HCT116 (cell line): ENCODE measurements around the gene CDK11A. TPM values are rescaled to one million over a fixed set of nuclear protein-coding genes. Genes with fewer than 3 reads are reported as not detected.

Experiments used
- ATAC-seq: fragments of 200-7000 bp; cut with Tn5 transposase; 2 replicates; pipeline ENCODE4 v1.9.1; 2020; ENCODE audit warnings: mild to moderate bottlenecking, moderate library complexity
- BruUV-seq: library from RNA; stranded (reverse); fragments of 400-500 nt; replicated peaks from 2 replicates; lab custom pipeline; 2021; lab: Mats Ljungman, UMichigan
- CTCF ChIA-PET: fragments of 300-600 bp; sonication (Branson Sonifier 250); formaldehyde crosslinking; loops from one replicate; lab custom pipeline; 2021; ENCODE audit warnings: antibody characterized with exemption; lab: Charles Lee
- POLR2A ChIA-PET: fragments of 300-600, 350-600 bp; sonication (Branson Sonifier 250); formaldehyde crosslinking; loops from one replicate; lab custom pipeline; 2021; ENCODE audit warnings: antibody characterized with exemption; lab: Charles Lee
- RAD21 ChIA-PET, 2 experiments: fragments of 300-600 bp; sonication (Branson Sonifier 250); formaldehyde crosslinking; loops; one replicate each; lab custom pipeline; 2023; ENCODE audit warnings: low total read pairs in 2 of 2; ENCODE audit not compliant: uncharacterized antibody in 2 of 2, unreplicated experiment in 2 of 2, low non-redundant PET in 1 of 2; lab: Charles Lee
- DNase-seq: peaks from one replicate; pipeline ENCODE4 v3.0.0-alpha.2; 2010; ENCODE audit warnings: low read depth, low spot score
- H2AFZ ChIP-seq: fragments of 200-600 bp; shearing (Covaris generic), sonication (generic); 2 replicates; pipeline ENCODE4 v1.6.1; 2017; ENCODE audit warnings: low read depth, mixed run types, mixed read lengths, antibody characterized with exemption, low read length; ENCODE audit not compliant: poor library complexity, severe bottlenecking
- H3K27ac ChIP-seq: 2 replicates; pipeline ENCODE4 v1.5.1; 2012; ENCODE audit warnings: low read depth, low read length
- H3K27me3 ChIP-seq: fragments of 200-600 bp; sonication (generic); 2 replicates; pipeline ENCODE4 v1.6.1; 2016; ENCODE audit warnings: mixed run types, low read length, mixed read lengths; ENCODE audit not compliant: insufficient read depth
- H3K36me3 ChIP-seq, 2 experiments: fragments of 200-500 bp in 1 of 2; fragments of 200-600 bp in 1 of 2; sonication (Bioruptor generic) in 1 of 2; sonication (generic) in 1 of 2; 2 replicates each; pipeline versions ENCODE4 v1.5.1 to v1.6.1; 2014 to 2016; ENCODE audit warnings: low read length in 2 of 2, inconsistent platforms in 1 of 2, mixed read lengths in 1 of 2, mixed run types in 1 of 2; ENCODE audit not compliant: insufficient read depth in 2 of 2, control insufficient read depth in 1 of 2
- H3K4me1 ChIP-seq, 2 experiments: fragments of 200-600 bp in 1 of 2; sonication (generic) in 1 of 2; 2 replicates each; pipeline versions ENCODE4 v1.5.1 to v1.6.1; 2012 to 2017; ENCODE audit warnings: low read length in 2 of 2, inconsistent platforms in 1 of 2, mild to moderate bottlenecking in 1 of 2, mixed read lengths in 1 of 2, mixed run types in 1 of 2, moderate library complexity in 1 of 2; ENCODE audit not compliant: insufficient read depth in 2 of 2, control insufficient read depth in 1 of 2
- H3K4me2 ChIP-seq: fragments of 200-600 bp; sonication (generic); 2 replicates; pipeline ENCODE4 v1.6.1; 2017; ENCODE audit warnings: mixed run types, low read length, mixed read lengths
- H3K4me3 ChIP-seq, 2 experiments: fragments of 200-600 bp in 1 of 2; sonication (generic) in 1 of 2; replicated peaks in 1 of 2; 2 replicates each; pipeline ENCODE4 v1.5.1; 2011 to 2016; ENCODE audit warnings: low read length in 2 of 2, control low read depth in 1 of 2, low read depth in 1 of 2, mild to moderate bottlenecking in 1 of 2, mixed read lengths in 1 of 2, mixed run types in 1 of 2
- H3K79me2 ChIP-seq: fragments of 200-600 bp; sonication (generic); 2 replicates; pipeline ENCODE4 v1.6.1; 2017; ENCODE audit warnings: mild to moderate bottlenecking, mixed run types, low read length, moderate library complexity, mixed read lengths; ENCODE audit not compliant: insufficient read depth
- H3K9ac ChIP-seq: fragments of 200-600 bp; sonication (generic); 2 replicates; pipeline ENCODE4 v1.6.1; 2016; ENCODE audit warnings: low read length, mixed read lengths
- H3K9me2 ChIP-seq: fragments of 200-600 bp; sonication (generic), shearing (Covaris generic); 2 replicates; pipeline ENCODE4 v1.6.1; 2017; ENCODE audit warnings: mixed run types, mild to moderate bottlenecking, moderate library complexity; ENCODE audit not compliant: insufficient read depth
- H3K9me3 ChIP-seq, 2 experiments: fragments of 200-500 bp in 1 of 2; fragments of 200-600 bp in 1 of 2; sonication (Bioruptor generic) in 1 of 2; sonication (generic) in 1 of 2; 2 replicates each; pipeline ENCODE4 v1.6.1; 2014 to 2017; ENCODE audit warnings: low read length in 2 of 2, mixed read lengths in 2 of 2, inconsistent platforms in 1 of 2, low read depth in 1 of 2, mild to moderate bottlenecking in 1 of 2, mixed run types in 1 of 2, moderate library complexity in 1 of 2; ENCODE audit not compliant: control insufficient read depth in 1 of 2, insufficient read depth in 1 of 2
- H4K20me1 ChIP-seq: fragments of 200-600 bp; sonication (generic), shearing (Covaris generic); 2 replicates; pipeline ENCODE4 v1.6.1; 2017; ENCODE audit warnings: mixed run types, mild to moderate bottlenecking, moderate library complexity; ENCODE audit not compliant: insufficient read depth
- CBX3 ChIP-seq: IDR thresholded peaks from 2 replicates; pipeline ENCODE4 v1.6.1; 2012; ENCODE audit warnings: low read depth
- EGR1 ChIP-seq: IDR thresholded peaks from 2 replicates; pipeline ENCODE4 v1.6.1; 2012; ENCODE audit warnings: low read depth
- ELF1 ChIP-seq: IDR thresholded peaks from 2 replicates; pipeline ENCODE4 v1.6.1; 2012; ENCODE audit warnings: low read depth, borderline replicate concordance
- EZH2phosphoT487 ChIP-seq: fragments of 200-600 bp; IDR thresholded peaks from 2 replicates; pipeline ENCODE4 v1.6.1; 2018; ENCODE audit warnings: antibody characterized with exemption, borderline replicate concordance
- FOSL1 ChIP-seq: IDR thresholded peaks from 2 replicates; pipeline ENCODE4 v1.6.1; 2012; ENCODE audit warnings: low read depth
- JUND ChIP-seq: IDR thresholded peaks from 2 replicates; pipeline ENCODE4 v1.6.1; 2012
- POLR2A ChIP-seq: IDR thresholded peaks from 2 replicates; pipeline ENCODE4 v1.7.0; 2011; ENCODE audit warnings: borderline replicate concordance; ENCODE audit not compliant: insufficient read depth, insufficient read length; ENCODE audit errors: extremely low read depth
- POLR2AphosphoS5 ChIP-seq: IDR thresholded peaks from 2 replicates; pipeline ENCODE4 v1.6.1; 2011; ENCODE audit warnings: mild to moderate bottlenecking, low read depth, low read length, moderate library complexity
- RAD21 ChIP-seq: IDR thresholded peaks from 2 replicates; pipeline ENCODE4 v1.6.1; 2012; ENCODE audit warnings: low read depth, mild to moderate bottlenecking
- SIN3A ChIP-seq: IDR thresholded peaks from 2 replicates; pipeline ENCODE4 v1.6.1; 2012; ENCODE audit warnings: low read depth
- SP1 ChIP-seq: IDR thresholded peaks from 2 replicates; pipeline ENCODE4 v1.6.1; 2012; ENCODE audit warnings: low read depth
- SRF ChIP-seq: IDR thresholded peaks from 2 replicates; pipeline ENCODE4 v1.6.1; 2012; ENCODE audit warnings: low read depth
- TCF7L2 ChIP-seq: IDR thresholded peaks from 2 replicates; pipeline ENCODE4 v1.7.0; 2011; ENCODE audit warnings: borderline replicate concordance, inconsistent platforms; ENCODE audit not compliant: insufficient read depth, insufficient read length; ENCODE audit errors: extremely low read depth
- YY1 ChIP-seq: IDR thresholded peaks from 2 replicates; pipeline ENCODE4 v1.6.1; 2011; ENCODE audit warnings: low read length, low read depth, moderate library complexity, mild to moderate bottlenecking; ENCODE audit not compliant: insufficient replicate concordance; ENCODE audit errors: extremely low read depth
- ZFX ChIP-seq: fragments of 450-650 bp; IDR thresholded peaks from 2 replicates; pipeline ENCODE4 v1.6.1; 2017
- ZNF274 ChIP-seq: fragments of 200-500 bp; sonication (Bioruptor generic); IDR thresholded peaks from 2 replicates; pipeline ENCODE4 v1.6.1; 2014; ENCODE audit warnings: mild to moderate bottlenecking, low read depth, low read length, inconsistent platforms
- intact Hi-C: fragments of 100-400 bp; cut with micrococcal nuclease; formaldehyde crosslinking; loops from 2 replicates; pipeline ENCODE4 v1.10.0; 2022
- total RNA-seq: library from RNA; stranded (reverse); gene quantifications from one replicate; pipeline ENCODE4 v1.2.1, GENCODE V29; 2021; ENCODE audit not compliant: unreplicated experiment
- TF ChIP-seq, protein P1 (sequence below), 3 experiments: fragments of 200-600 bp in 1 of 3; sonication (generic) in 1 of 3; IDR thresholded peaks in 2 of 3; conservative IDR thresholded peaks in 1 of 3; 2 replicates each; pipeline ENCODE4 v1.5.1; 2012 to 2017; ENCODE audit warnings: low read depth in 2 of 3, low read length in 2 of 3, antibody characterized with exemption in 1 of 3, borderline replicate concordance in 1 of 3, control low read depth in 1 of 3, mild to moderate bottlenecking in 1 of 3, mixed read lengths in 1 of 3, mixed run types in 1 of 3, moderate library complexity in 1 of 3; ENCODE audit not compliant: insufficient read depth in 1 of 3
- TF ChIP-seq, protein P2 (sequence below): IDR thresholded peaks from 2 replicates; pipeline ENCODE4 v1.6.1; 2012; ENCODE audit warnings: low read depth
- TF ChIP-seq, protein P3 (sequence below): IDR thresholded peaks from 2 replicates; pipeline ENCODE4 v1.6.1; 2011; ENCODE audit warnings: mild to moderate bottlenecking, low read length, moderate library complexity; ENCODE audit not compliant: insufficient replicate concordance; ENCODE audit errors: extremely low read depth
- TF ChIP-seq, protein P4 (sequence below): IDR thresholded peaks from 2 replicates; pipeline ENCODE4 v1.6.1; 2012

Gene CDK11A
- total RNA-seq, 1 experiment from 2014 or later = 61.0 TPM

DNA sequence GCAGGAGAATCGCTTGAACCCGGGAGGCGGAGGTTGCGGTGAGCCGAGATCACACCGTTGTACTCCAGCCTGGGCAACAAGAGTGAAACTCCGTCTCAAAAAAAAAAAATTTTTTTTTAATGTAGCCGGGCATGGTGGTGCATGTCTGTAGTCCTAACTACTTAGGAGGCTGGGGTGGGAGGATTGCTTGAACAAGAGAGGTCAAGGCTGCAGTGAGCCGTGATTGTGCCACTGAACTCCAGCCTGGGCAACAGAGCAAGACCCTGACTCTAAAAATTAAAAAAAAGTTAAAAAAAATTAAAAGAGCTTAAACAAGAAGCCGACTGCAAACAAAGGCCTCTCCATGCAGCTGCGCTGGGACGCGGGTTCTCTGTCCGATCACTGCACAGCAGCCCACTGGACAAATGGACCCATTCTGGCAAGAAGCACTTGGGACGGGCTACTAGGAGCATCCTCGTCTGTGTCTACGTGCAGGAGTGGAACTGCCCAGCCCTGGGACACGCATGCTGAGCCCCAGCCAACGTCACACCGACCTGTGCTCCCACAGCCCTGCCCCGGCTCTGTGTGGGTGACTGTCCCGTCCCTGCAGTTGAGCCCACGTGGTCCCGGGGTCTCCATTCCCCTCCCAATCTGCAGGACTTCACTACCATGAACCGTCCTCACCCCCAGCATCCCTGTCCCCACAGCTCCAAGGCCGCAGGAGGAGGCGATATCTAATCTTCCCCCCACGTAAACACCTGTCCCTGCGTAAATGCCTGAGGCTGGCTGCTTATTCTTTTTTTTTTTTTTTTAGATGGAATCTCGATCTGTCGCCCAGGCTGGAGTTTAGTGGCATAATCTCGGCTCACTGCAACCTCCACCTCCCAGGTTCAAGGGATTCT is 43.9 kb downstream of the CDK11A start:
- peaks cover 2 to 9% of the 10 kb centered on the region in 2 experiments for H3K4me1 ChIP-seq
- DNase-seq (no peak), ATAC-seq (no peak)
- no peaks in the 10 kb centered on the region for H3K36me3 ChIP-seq
- no TSS peak for BruUV-seq
- H3K9me3 ChIP-seq = no peaks in the 10 kb centered on the region
- no peaks in the 10 kb centered on the region for H4K20me1 ChIP-seq
- ChIA-PET CTCF (no interaction called here), POLR2A (no interaction called here), RAD21 (no interaction called here)
- no peaks in the 10 kb centered on the region for H3K9me2 ChIP-seq
- no peak overlapping the region for H3K27ac ChIP-seq
- peaks cover 7% of the 10 kb centered on the region; the same call in 1 of the 2 replicates for H3K79me2 ChIP-seq
- H3K4me2 ChIP-seq = no peak overlapping the region
- no peak overlapping the region for H3K4me3 ChIP-seq
- TF ChIP-seq SRF (no peak), SIN3A (no peak), ZFX (no peak), RAD21 (no peak), POLR2AphosphoS5 (no peak), CBX3 (no peak), EGR1 (no peak), ZNF274 (no peak), TCF7L2 (no peak), ELF1 (no peak), FOSL1 (no peak), EZH2phosphoT487 (no peak), POLR2A (no peak), SP1 (no peak), JUND (no peak), YY1 (no peak)
- TF ChIP-seq, protein P1, sequence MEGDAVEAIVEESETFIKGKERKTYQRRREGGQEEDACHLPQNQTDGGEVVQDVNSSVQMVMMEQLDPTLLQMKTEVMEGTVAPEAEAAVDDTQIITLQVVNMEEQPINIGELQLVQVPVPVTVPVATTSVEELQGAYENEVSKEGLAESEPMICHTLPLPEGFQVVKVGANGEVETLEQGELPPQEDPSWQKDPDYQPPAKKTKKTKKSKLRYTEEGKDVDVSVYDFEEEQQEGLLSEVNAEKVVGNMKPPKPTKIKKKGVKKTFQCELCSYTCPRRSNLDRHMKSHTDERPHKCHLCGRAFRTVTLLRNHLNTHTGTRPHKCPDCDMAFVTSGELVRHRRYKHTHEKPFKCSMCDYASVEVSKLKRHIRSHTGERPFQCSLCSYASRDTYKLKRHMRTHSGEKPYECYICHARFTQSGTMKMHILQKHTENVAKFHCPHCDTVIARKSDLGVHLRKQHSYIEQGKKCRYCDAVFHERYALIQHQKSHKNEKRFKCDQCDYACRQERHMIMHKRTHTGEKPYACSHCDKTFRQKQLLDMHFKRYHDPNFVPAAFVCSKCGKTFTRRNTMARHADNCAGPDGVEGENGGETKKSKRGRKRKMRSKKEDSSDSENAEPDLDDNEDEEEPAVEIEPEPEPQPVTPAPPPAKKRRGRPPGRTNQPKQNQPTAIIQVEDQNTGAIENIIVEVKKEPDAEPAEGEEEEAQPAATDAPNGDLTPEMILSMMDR (IDR thresholded peaks at IDR 0.05 in 2 of 3, conservative IDR thresholded peaks at IDR 0.05 in 1 of 3; ENCODE audit: borderline replicate concordance in 1 of 3, insufficient read depth in 1 of 3, low read depth in 2 of 3, low read length in 2 of 3) = no peak
- TF ChIP-seq, protein P2, sequence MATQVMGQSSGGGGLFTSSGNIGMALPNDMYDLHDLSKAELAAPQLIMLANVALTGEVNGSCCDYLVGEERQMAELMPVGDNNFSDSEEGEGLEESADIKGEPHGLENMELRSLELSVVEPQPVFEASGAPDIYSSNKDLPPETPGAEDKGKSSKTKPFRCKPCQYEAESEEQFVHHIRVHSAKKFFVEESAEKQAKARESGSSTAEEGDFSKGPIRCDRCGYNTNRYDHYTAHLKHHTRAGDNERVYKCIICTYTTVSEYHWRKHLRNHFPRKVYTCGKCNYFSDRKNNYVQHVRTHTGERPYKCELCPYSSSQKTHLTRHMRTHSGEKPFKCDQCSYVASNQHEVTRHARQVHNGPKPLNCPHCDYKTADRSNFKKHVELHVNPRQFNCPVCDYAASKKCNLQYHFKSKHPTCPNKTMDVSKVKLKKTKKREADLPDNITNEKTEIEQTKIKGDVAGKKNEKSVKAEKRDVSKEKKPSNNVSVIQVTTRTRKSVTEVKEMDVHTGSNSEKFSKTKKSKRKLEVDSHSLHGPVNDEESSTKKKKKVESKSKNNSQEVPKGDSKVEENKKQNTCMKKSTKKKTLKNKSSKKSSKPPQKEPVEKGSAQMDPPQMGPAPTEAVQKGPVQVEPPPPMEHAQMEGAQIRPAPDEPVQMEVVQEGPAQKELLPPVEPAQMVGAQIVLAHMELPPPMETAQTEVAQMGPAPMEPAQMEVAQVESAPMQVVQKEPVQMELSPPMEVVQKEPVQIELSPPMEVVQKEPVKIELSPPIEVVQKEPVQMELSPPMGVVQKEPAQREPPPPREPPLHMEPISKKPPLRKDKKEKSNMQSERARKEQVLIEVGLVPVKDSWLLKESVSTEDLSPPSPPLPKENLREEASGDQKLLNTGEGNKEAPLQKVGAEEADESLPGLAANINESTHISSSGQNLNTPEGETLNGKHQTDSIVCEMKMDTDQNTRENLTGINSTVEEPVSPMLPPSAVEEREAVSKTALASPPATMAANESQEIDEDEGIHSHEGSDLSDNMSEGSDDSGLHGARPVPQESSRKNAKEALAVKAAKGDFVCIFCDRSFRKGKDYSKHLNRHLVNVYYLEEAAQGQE = no peak
- TF ChIP-seq, protein P3, sequence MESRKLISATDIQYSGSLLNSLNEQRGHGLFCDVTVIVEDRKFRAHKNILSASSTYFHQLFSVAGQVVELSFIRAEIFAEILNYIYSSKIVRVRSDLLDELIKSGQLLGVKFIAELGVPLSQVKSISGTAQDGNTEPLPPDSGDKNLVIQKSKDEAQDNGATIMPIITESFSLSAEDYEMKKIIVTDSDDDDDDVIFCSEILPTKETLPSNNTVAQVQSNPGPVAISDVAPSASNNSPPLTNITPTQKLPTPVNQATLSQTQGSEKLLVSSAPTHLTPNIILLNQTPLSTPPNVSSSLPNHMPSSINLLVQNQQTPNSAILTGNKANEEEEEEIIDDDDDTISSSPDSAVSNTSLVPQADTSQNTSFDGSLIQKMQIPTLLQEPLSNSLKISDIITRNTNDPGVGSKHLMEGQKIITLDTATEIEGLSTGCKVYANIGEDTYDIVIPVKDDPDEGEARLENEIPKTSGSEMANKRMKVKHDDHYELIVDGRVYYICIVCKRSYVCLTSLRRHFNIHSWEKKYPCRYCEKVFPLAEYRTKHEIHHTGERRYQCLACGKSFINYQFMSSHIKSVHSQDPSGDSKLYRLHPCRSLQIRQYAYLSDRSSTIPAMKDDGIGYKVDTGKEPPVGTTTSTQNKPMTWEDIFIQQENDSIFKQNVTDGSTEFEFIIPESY = no peak
- TF ChIP-seq, protein P4, sequence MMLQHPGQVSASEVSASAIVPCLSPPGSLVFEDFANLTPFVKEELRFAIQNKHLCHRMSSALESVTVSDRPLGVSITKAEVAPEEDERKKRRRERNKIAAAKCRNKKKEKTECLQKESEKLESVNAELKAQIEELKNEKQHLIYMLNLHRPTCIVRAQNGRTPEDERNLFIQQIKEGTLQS = no peak
- no peaks in the 10 kb centered on the region for H3K27me3 ChIP-seq
- intact Hi-C loops = no loop called here
- no peak overlapping the region for H2AFZ ChIP-seq
- H3K9ac ChIP-seq = no peak overlapping the region
